Breast epithelium (tissue), 4 donors: Measurements from ENCODE around the gene DHH. TPM values are rescaled to one million over a fixed set of nuclear protein-coding genes. Genes with fewer than 3 reads are reported as not detected.

ENCODE experiments used
- DNase-seq, 2 donors: peaks; one replicate each; pipeline ENCODE4 v3.0.0-alpha.2; 2019; ENCODE audit warnings: low spot score in 2 of 2
- H3K27ac ChIP-seq, 2 donors: fragments of 200-600 bp; sonication (generic) in 1 of 2; one replicate each; pipeline ENCODE4 v1.5.1; 2016 to 2019; ENCODE audit warnings: mild to moderate bottlenecking in 1 of 2
- H3K27me3 ChIP-seq, 2 donors: fragments of 200-600 bp; sonication (generic) in 1 of 2; one replicate each; pipeline versions ENCODE4 v1.5.1 to v1.6.0; 2017 to 2019; ENCODE audit warnings: control low read depth in 1 of 2, mild to moderate bottlenecking in 1 of 2
- H3K36me3 ChIP-seq: fragments of 200-600 bp; one replicate; pipeline ENCODE4 v1.5.1; 2019
- H3K4me1 ChIP-seq, 2 donors: fragments of 200-600 bp; sonication (generic); one replicate each; pipeline ENCODE4 v1.5.1; 2016 to 2019; ENCODE audit warnings: control low read depth in 1 of 2
- H3K4me3 ChIP-seq, 3 donors: fragments of 200-600 bp; sonication (generic); 1 replicate in 2 of 3; 2 replicates in 1 of 3; pipeline ENCODE4 v1.5.1; 2016 to 2019; ENCODE audit warnings: mild to moderate bottlenecking in 3 of 3, moderate library complexity in 2 of 3
- H3K9me3 ChIP-seq, 2 donors: fragments of 200-600 bp; sonication (generic) in 1 of 2; one replicate each; pipeline ENCODE4 v1.5.1; 2016 to 2019; ENCODE audit warnings: control low read depth in 1 of 2
- CTCF ChIP-seq, 3 donors: fragments of 450-650 bp; IDR thresholded peaks; one replicate each; pipeline ENCODE4 v1.5.1; 2016 to 2017; ENCODE audit warnings: antibody characterized with exemption in 3 of 3, mild to moderate bottlenecking in 3 of 3, moderate library complexity in 3 of 3
- POLR2A ChIP-seq: fragments of 450-650 bp; IDR thresholded peaks from one replicate; pipeline ENCODE4 v1.6.1; 2016; ENCODE audit warnings: antibody characterized with exemption, mild to moderate bottlenecking, moderate library complexity
- POLR2AphosphoS5 ChIP-seq, 3 donors: sonication (generic); formaldehyde crosslinking; IDR thresholded peaks; one replicate each; pipeline ENCODE4 v1.6.1; 2017; ENCODE audit warnings: antibody characterized with exemption in 3 of 3
- intact Hi-C: fragments of 100-400 bp; cut with DNase I; formaldehyde crosslinking; loops from one replicate; pipeline ENCODE4 v1.15.1; 2023; ENCODE audit warnings: low total_unique reads
- total RNA-seq, 3 donors: library from RNA; depleted of rRNA; stranded (reverse); fragments of >200 nt; gene quantifications; one replicate each; pipeline ENCODE4 v1.1.0, GENCODE V29; 2016

The DHH gene
- total RNA-seq, 3 donors from 2014 or later = 0.29 to 1.6 (median 1.4) TPM

GRCh38 chr12:49092086-49092815 lies 2.4 kb downstream of the DHH start:
- H3K27me3 ChIP-seq = peaks cover 11 to 60% of the 10 kb centered on the region in 2 donors
- H3K27ac ChIP-seq = no peak overlapping the region

GRCh38 chr12:49091836-49092085 lies 2.8 kb downstream of the DHH start:
- TF ChIP-seq CTCF (IDR thresholded peaks at IDR 0.05) = no peak
- no peak for TF ChIP-seq POLR2AphosphoS5 (IDR thresholded peaks at IDR 0.05)
- no peak for TF ChIP-seq POLR2A
- DNase-seq = no peak
- peaks cover 18 to 28% of the 10 kb centered on the region in 2 donors for H3K4me1 ChIP-seq
- no peaks in the 10 kb centered on the region for H3K9me3 ChIP-seq
- peak overlapping the region; percentile 9 to 43 (median 27) for H3K4me3 ChIP-seq
- no peaks in the 10 kb centered on the region for H3K36me3 ChIP-seq
- intact Hi-C loops = no loop called here
- peaks cover 11 to 60% of the 10 kb centered on the region in 2 donors for H3K27me3 ChIP-seq
- H3K27ac ChIP-seq = no peak overlapping the region

More at GRCh38 chr12:49092086-49092815, 2.4 kb downstream of the DHH start:
- Histone ChIP-seq H3K9me3 (no peaks in the 10 kb centered on the region), H3K4me3 (peak overlapping the region; percentile 9 to 43 (median 27)), H3K36me3 (no peaks in the 10 kb centered on the region), H3K4me1 (peaks cover 18 to 28% of the 10 kb centered on the region in 2 donors)
- intact Hi-C loops = no loop called here
- peak in 1 of 3 donors; percentile 21 for TF ChIP-seq CTCF (IDR thresholded peaks at IDR 0.05)
- no peak for TF ChIP-seq POLR2A
- no peak for TF ChIP-seq POLR2AphosphoS5 (IDR thresholded peaks at IDR 0.05)
- no peak for DNase-seq

- DNase-seq = no peak
- Histone ChIP-seq H3K4me1 (peaks cover 18 to 28% of the 10 kb centered on the region in 2 donors), H3K4me3 (peak overlapping the region in 1 of 3 donors; percentile 43), H3K27me3 (peaks cover 11 to 60% of the 10 kb centered on the region in 2 donors), H3K9me3 (no peaks in the 10 kb centered on the region), H3K36me3 (no peaks in the 10 kb centered on the region), H3K27ac (no peak overlapping the region)
- intact Hi-C loops = no loop called here
- TF ChIP-seq POLR2AphosphoS5 (IDR thresholded peaks at IDR 0.05) (no peak), POLR2A (no peak), CTCF (IDR thresholded peaks at IDR 0.05) (no peak)
Observed at GRCh38 chr12:49091056-49091835, 3.4 kb downstream of the DHH start.

- intact Hi-C loops = no loop called here
Observed at GRCh38 chr12:49089821-49090773, 4.5 kb downstream of the DHH start.

More at GRCh38 chr12:49089821-49090773, 4.5 kb downstream of the DHH start:
- DNase-seq = no peak
- Histone ChIP-seq H3K27me3 (peaks cover 11 to 60% of the 10 kb centered on the region in 2 donors), H3K4me3 (peak overlapping the region; percentile 25 to 60 (median 33)), H3K9me3 (no peaks in the 10 kb centered on the region), H3K27ac (no peak overlapping the region), H3K36me3 (no peaks in the 10 kb centered on the region), H3K4me1 (peaks cover 18 to 28% of the 10 kb centered on the region in 2 donors)
- TF ChIP-seq POLR2AphosphoS5 (IDR thresholded peaks at IDR 0.05) (no peak), CTCF (IDR thresholded peaks at IDR 0.05) (no peak), POLR2A (no peak)
